Choroid plexus epithelial cell (primary cell): ENCODE data around the gene SHC4.
A peak's percentile ranks its signal among the peaks of the same experiment; 100 is the strongest.
"Not testable (repeated sequence)": the region's sequence is repeated elsewhere in the genome, so short reads cannot be mapped to it uniquely, and the experiment has no call there.

Experiments
- DNase-seq: peaks from one replicate; pipeline ENCODE4 v3.0.0-alpha.2; 2010; ENCODE audit warnings: low read depth
- H3K4me3 ChIP-seq: 2 replicates; pipeline ENCODE4 v1.5.1; 2011; ENCODE audit warnings: low read depth, mild to moderate bottlenecking, control low read depth, low read length, moderate library complexity
- CTCF ChIP-seq: conservative IDR thresholded peaks from 2 replicates; pipeline ENCODE4 v1.5.1; 2011; ENCODE audit warnings: low read depth, mild to moderate bottlenecking, control low read depth, inconsistent platforms, low read length, moderate library complexity

The SHC4 gene

DNA sequence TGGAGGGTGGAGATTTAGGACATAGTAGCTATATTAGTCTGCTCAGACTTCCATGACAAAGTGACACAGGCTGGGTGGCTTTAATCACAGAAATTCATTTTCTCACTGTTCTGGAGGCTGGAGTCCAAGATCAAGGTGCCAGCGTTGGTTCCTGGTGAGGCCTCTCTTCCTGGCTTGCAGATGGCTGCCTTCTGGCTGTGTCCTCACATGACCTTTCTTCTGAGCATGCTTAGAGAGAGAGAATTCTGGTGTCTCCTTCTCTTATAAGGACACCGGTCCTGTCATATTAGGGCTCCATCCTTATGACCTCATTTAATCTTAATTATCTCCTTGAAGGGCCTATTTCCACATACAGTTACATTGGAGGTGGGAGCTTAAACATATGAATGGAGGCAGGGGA lies 14.9 kb upstream of the SHC4 start:
- no peak for TF ChIP-seq CTCF
- no peak overlapping the region for H3K4me3 ChIP-seq
- no peak for DNase-seq

GRCh38 chr15:48976444-48977088 lies 12.8 kb upstream of the SHC4 start:
- H3K4me3 ChIP-seq = no peak overlapping the region
- TF ChIP-seq CTCF = no peak
- no peak for DNase-seq

- DNase-seq = peak; percentile 83
- H3K4me3 ChIP-seq = peak overlapping the region; percentile 69
- TF ChIP-seq CTCF = peak; percentile 59
Measured at GRCh38 chr15:48975472-48976419, 12.0 kb upstream of the SHC4 start.

GRCh38 chr15:48974882-48975281 lies 11.2 kb upstream of the SHC4 start:
- no peak overlapping the region for H3K4me3 ChIP-seq
- TF ChIP-seq CTCF = peak; percentile 34
- DNase-seq = peak; percentile 44

- no peak for DNase-seq
- TF ChIP-seq CTCF = no peak
- H3K4me3 ChIP-seq = no peak overlapping the region
Measured at GRCh38 chr15:48972750-48973503, 9.2 kb upstream of the SHC4 start.

- not testable (repeated sequence) for H3K4me3 ChIP-seq, DNase-seq
Measured at GRCh38 chr15:48970926-48971325, 7.2 kb upstream of the SHC4 start.

DNA sequence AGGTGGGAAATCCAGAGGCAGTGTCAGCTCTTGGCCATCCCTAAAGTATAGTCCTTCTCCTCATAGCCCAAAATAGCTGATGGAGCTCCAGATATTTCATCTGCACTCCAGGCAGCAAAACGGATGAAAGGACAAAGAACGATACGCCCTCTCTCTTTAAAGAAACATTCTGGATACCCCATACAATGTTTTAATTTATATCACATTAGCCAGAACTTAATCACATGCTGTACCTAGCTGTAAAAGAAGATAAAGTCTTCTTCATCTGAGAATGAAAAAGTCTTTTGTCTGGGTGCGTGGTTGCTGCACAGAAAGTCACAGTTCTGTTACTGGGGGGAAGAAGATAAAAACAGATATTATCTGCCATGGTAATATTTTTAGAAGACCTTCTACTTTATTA lies 4.3 kb upstream of the SHC4 start:
- DNase-seq = no peak
- no peak for TF ChIP-seq CTCF
- no peak overlapping the region for H3K4me3 ChIP-seq
